Stimulated activated naive B cell treated with anti-CD40 and anti-IgM and Interleukin-4, amounts not matched to agents 10 μg/mL and 1 μg/mL and 100 μg/mL, for 72 hours (primary cell): Measurements from ENCODE around the gene AP2A1.

Experiments
- ATAC-seq, 2 donors: fragments of 150-1000 bp; cut with Tn5 transposase; replicated peaks; 2 replicates each; pipeline ENCODE4 v1.10.0; 2021; ENCODE audit warnings: moderate library complexity in 1 of 2
- DNase-seq: peaks from one replicate; pipeline ENCODE4 v3.0.0; 2021
- H3K27ac Mint-ChIP-seq: one replicate; pipeline ENCODE4 v1.8.0; 2022; ENCODE audit warnings: mild to moderate bottlenecking, mixed read lengths
- H3K27me3 Mint-ChIP-seq, 2 donors: one replicate each; pipeline ENCODE4 v1.8.0; 2022; ENCODE audit warnings: mixed read lengths in 2 of 2
- H3K36me3 Mint-ChIP-seq, 2 donors: one replicate each; pipeline ENCODE4 v1.8.0; 2022; ENCODE audit warnings: mixed read lengths in 2 of 2, mild to moderate bottlenecking in 1 of 2
- H3K4me1 Mint-ChIP-seq, 2 donors: one replicate each; pipeline ENCODE4 v1.8.0; 2022; ENCODE audit warnings: mixed read lengths in 2 of 2, mild to moderate bottlenecking in 1 of 2
- H3K4me3 Mint-ChIP-seq, 2 donors: one replicate each; pipeline ENCODE4 v1.8.0; 2022; ENCODE audit warnings: mild to moderate bottlenecking in 2 of 2, mixed read lengths in 2 of 2, moderate library complexity in 1 of 2
- H3K9me3 Mint-ChIP-seq, 2 donors: one replicate each; pipeline ENCODE4 v1.8.0; 2022; ENCODE audit warnings: mixed read lengths in 2 of 2, mild to moderate bottlenecking in 1 of 2

AP2A1 gene

GRCh38 chr19:49850221-49850486 lies 83.4 kb downstream of the AP2A1 start:
- H3K4me1 Mint-ChIP-seq = peaks cover 38 to 55% of the 10 kb centered on the region in 2 donors
- H3K36me3 Mint-ChIP-seq = peaks cover 7 to 13% of the 10 kb centered on the region in 2 donors
- DNase-seq = no peak
- H3K27me3 Mint-ChIP-seq = no peaks in the 10 kb centered on the region
- H3K4me3 Mint-ChIP-seq = peak overlapping the region; percentile 90 to 96
- peaks cover 8 to 9% of the 10 kb centered on the region in 2 donors for H3K9me3 Mint-ChIP-seq
- peak overlapping the region; percentile 97 for H3K27ac Mint-ChIP-seq
- ATAC-seq = peak in 1 of 2 donors; percentile 0

GRCh38 chr19:49850487-49851342 lies 83.9 kb downstream of the AP2A1 start, which contains the start of gene PTOV1:
TSS of gene PTOV1 (plus strand) at chr19:49851159.
- ATAC-seq (peak; percentile 84 to 89), DNase-seq (peak; percentile 86)
- Mint-ChIP-seq H3K9me3 (peaks cover 8 to 9% of the 10 kb centered on the region in 2 donors), H3K4me3 (peak within 1 kb of the TSS; percentile 90 to 96), H3K27ac (peak within 1 kb of the TSS; percentile 97), H3K27me3 (no peaks in the 10 kb centered on the region), H3K36me3 (peaks cover 11 to 18% of the 10 kb centered on the region in 2 donors), H3K4me1 (peaks cover 42 to 57% of the 10 kb centered on the region in 2 donors)

GRCh38 chr19:49851456-49852259 lies 84.9 kb downstream of the AP2A1 start:
- peaks cover 41 to 61% of the 10 kb centered on the region in 2 donors for H3K4me1 Mint-ChIP-seq
- ATAC-seq (peak; percentile 9 to 17), DNase-seq (no peak)
- peak overlapping the region; percentile 81 to 84 for H3K4me3 Mint-ChIP-seq
- peaks cover 14 to 26% of the 10 kb centered on the region in 2 donors for H3K36me3 Mint-ChIP-seq
- peaks cover 8 to 9% of the 10 kb centered on the region in 2 donors for H3K9me3 Mint-ChIP-seq
- peak overlapping the region; percentile 70 for H3K27ac Mint-ChIP-seq
- no peaks in the 10 kb centered on the region for H3K27me3 Mint-ChIP-seq

GRCh38 chr19:49852631-49853126 lies 85.9 kb downstream of the AP2A1 start:
- H3K36me3 Mint-ChIP-seq = peaks cover 19 to 36% of the 10 kb centered on the region in 2 donors
- no peak for DNase-seq
- H3K27ac Mint-ChIP-seq = peak overlapping the region; percentile 37
- peak overlapping the region; percentile 81 to 84 for H3K4me3 Mint-ChIP-seq
- peaks cover 39 to 61% of the 10 kb centered on the region in 2 donors for H3K4me1 Mint-ChIP-seq
- peaks cover 8 to 9% of the 10 kb centered on the region in 2 donors for H3K9me3 Mint-ChIP-seq
- no peaks in the 10 kb centered on the region for H3K27me3 Mint-ChIP-seq
- ATAC-seq = no peak

- Mint-ChIP-seq H3K36me3 (peaks cover 30 to 45% of the 10 kb centered on the region in 2 donors), H3K27me3 (no peaks in the 10 kb centered on the region), H3K27ac (peak overlapping the region; percentile 89), H3K4me1 (peaks cover 34 to 53% of the 10 kb centered on the region in 2 donors), H3K4me3 (peak overlapping the region in 1 of 2 donors; percentile 25), H3K9me3 (peaks cover 7 to 9% of the 10 kb centered on the region in 2 donors)
- no peak for DNase-seq
- no peak for ATAC-seq
Measured at GRCh38 chr19:49853852-49854377, 87.1 kb downstream of the AP2A1 start.

GRCh38 chr19:49854378-49855263 lies 87.8 kb downstream of the AP2A1 start:
- no peak for DNase-seq
- H3K36me3 Mint-ChIP-seq = peaks cover 29 to 43% of the 10 kb centered on the region in 2 donors
- H3K4me1 Mint-ChIP-seq = peaks cover 30 to 50% of the 10 kb centered on the region in 2 donors
- peaks cover 4 to 5% of the 10 kb centered on the region in 2 donors for H3K9me3 Mint-ChIP-seq
- H3K27ac Mint-ChIP-seq = peak overlapping the region; percentile 89
- H3K27me3 Mint-ChIP-seq = no peaks in the 10 kb centered on the region
- no peak for ATAC-seq
- H3K4me3 Mint-ChIP-seq = peak overlapping the region in 1 of 2 donors; percentile 31

GRCh38 chr19:49855277-49855675 lies 88.5 kb downstream of the AP2A1 start:
- no peak for DNase-seq

GRCh38 chr19:49855676-49856573 lies 89.1 kb downstream of the AP2A1 start:
- peaks cover 23 to 46% of the 10 kb centered on the region in 2 donors for H3K4me1 Mint-ChIP-seq
- H3K27ac Mint-ChIP-seq = peak overlapping the region; percentile 87
- H3K36me3 Mint-ChIP-seq = peaks cover 34 to 45% of the 10 kb centered on the region in 2 donors
- no peaks in the 10 kb centered on the region for H3K9me3 Mint-ChIP-seq
- no peaks in the 10 kb centered on the region for H3K27me3 Mint-ChIP-seq
- no peak for ATAC-seq
- H3K4me3 Mint-ChIP-seq = peak overlapping the region; percentile 19 to 21
- DNase-seq = no peak

More at GRCh38 chr19:49855277-49855675, 88.5 kb downstream of the AP2A1 start:
- Mint-ChIP-seq H3K4me1 (peaks cover 24 to 43% of the 10 kb centered on the region in 2 donors), H3K9me3 (no peaks in the 10 kb centered on the region), H3K36me3 (peaks cover 29 to 40% of the 10 kb centered on the region in 2 donors), H3K27ac (peak overlapping the region; percentile 87), H3K4me3 (peak overlapping the region in 1 of 2 donors; percentile 31), H3K27me3 (no peaks in the 10 kb centered on the region)
- no peak for ATAC-seq

GRCh38 chr19:49856574-49857021 lies 89.8 kb downstream of the AP2A1 start:
- ATAC-seq (no peak), DNase-seq (no peak)
- Mint-ChIP-seq H3K27me3 (no peaks in the 10 kb centered on the region), H3K4me1 (peaks cover 23 to 50% of the 10 kb centered on the region in 2 donors), H3K9me3 (no peaks in the 10 kb centered on the region), H3K36me3 (peaks cover 37 to 52% of the 10 kb centered on the region in 2 donors), H3K4me3 (peak overlapping the region; percentile 19 to 21), H3K27ac (peak overlapping the region; percentile 65)
